Astrocyte of the spinal cord (primary cell): Measurements from ENCODE around the gene EIF3L.

Experiments used
- DNase-seq: peaks from one replicate; pipeline ENCODE4 v3.0.0; 2011; ENCODE audit warnings: low read depth, low spot score
- H3K4me3 ChIP-seq: 2 replicates; pipeline ENCODE4 v1.5.1; 2011; ENCODE audit warnings: low read depth, mild to moderate bottlenecking, low read length, moderate library complexity
- in situ Hi-C: cut with HindIII; loops from 2 replicates; pipeline ENCODE4 v1.10.0; 2017; ENCODE audit warnings: low sequenced_read_pairs
- TF ChIP-seq, protein P1 (sequence below): IDR thresholded peaks from 2 replicates; pipeline ENCODE4 v1.5.1; 2012; ENCODE audit warnings: low read depth, mild to moderate bottlenecking, low read length, inconsistent platforms

The EIF3L gene

DNA sequence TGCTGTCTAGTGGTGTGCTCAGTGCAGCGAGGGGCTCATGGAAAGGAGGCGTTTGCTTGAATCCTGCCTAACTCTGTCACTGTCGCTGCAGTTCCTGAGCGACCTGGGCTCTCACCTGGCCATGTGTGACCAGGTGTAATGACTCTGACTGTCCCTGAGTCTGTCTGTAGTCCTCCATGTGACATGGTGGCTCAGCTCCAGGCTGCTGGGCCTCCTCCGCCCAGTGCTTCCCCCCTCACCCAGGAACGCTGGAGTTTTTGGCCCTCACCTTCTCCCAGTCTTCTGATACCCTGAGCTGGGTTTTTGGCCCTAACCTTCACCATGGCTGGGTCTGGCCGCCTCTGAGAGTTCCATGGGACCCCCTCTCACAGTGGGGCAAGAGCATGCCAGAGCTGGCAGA lies 77.1 kb downstream of the EIF3L start:
- DNase-seq = no peak
- no peak overlapping the region for H3K4me3 ChIP-seq
- TF ChIP-seq, protein P1, sequence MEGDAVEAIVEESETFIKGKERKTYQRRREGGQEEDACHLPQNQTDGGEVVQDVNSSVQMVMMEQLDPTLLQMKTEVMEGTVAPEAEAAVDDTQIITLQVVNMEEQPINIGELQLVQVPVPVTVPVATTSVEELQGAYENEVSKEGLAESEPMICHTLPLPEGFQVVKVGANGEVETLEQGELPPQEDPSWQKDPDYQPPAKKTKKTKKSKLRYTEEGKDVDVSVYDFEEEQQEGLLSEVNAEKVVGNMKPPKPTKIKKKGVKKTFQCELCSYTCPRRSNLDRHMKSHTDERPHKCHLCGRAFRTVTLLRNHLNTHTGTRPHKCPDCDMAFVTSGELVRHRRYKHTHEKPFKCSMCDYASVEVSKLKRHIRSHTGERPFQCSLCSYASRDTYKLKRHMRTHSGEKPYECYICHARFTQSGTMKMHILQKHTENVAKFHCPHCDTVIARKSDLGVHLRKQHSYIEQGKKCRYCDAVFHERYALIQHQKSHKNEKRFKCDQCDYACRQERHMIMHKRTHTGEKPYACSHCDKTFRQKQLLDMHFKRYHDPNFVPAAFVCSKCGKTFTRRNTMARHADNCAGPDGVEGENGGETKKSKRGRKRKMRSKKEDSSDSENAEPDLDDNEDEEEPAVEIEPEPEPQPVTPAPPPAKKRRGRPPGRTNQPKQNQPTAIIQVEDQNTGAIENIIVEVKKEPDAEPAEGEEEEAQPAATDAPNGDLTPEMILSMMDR = no peak
- in situ Hi-C loops = no loop called here

GRCh38 chr22:37926771-37927636 lies 77.8 kb downstream of the EIF3L start:
- no peak for DNase-seq
- in situ Hi-C loops = no loop called here
- H3K4me3 ChIP-seq = no peak overlapping the region
- TF ChIP-seq, protein P1 = no peak

GRCh38 chr22:37927637-37927936 lies 78.4 kb downstream of the EIF3L start:
- TF ChIP-seq, protein P1 = no peak
- H3K4me3 ChIP-seq = no peak overlapping the region
- DNase-seq = no peak
- in situ Hi-C loops = no loop called here

DNA sequence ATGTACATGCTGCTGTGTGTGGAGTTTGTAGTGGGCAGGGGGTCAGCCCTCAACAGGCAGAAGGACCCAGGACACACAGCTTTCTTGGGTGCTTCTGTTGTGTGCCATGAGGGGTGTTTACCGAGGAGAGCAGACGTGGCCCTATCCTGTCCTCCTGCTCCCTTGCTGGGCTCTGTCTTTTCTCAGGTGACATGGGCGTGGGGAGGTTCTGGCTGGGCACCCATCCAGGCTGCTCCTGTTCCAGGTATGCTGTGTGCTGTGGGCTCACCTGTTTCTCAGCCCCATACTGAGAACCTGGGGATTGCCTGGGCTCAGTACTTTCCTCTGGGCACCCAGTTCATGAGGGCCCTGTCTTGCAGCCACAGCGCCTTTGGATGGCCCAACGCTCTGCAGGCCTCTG lies 80.2 kb downstream of the EIF3L start:
- in situ Hi-C loops = no loop called here
- no peak overlapping the region for H3K4me3 ChIP-seq
- TF ChIP-seq, protein P1 = no peak
- DNase-seq = no peak

DNA sequence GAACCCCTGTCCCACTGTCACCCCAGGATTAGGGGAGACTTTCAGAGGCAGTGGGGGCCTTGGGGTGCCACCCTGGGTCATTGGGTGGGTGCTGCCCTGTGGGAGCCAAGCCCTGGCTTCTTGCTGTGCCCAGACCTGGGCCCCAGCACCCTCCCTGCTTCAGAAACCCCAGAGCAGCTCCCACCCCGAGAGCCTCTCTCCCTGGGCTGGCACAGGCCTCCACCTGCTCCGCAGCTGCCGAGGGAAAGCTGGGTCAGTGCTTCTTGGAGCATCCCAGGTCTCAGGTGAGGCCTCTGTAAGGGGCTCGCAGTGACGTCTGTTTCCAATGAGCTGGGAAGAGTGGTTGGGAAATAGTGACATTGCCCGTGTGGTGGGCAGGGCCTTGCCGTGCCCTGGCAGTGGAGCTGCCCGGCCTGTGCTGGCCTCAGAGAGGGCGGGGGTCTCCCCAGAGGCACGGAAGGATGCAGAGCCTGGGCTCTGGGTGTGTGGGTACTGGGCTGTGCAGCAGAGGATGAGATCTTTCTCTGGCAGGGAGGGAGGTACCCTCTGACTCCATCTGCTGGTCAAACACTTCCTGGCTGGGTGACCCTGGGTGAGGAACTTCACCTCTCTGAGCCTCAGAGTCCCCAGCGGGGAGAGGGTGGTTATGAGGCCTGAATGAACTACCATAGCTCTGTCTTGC lies 81.2 kb downstream of the EIF3L start:
- no peak overlapping the region for H3K4me3 ChIP-seq
- in situ Hi-C loops = no loop called here
- DNase-seq = no peak
- TF ChIP-seq, protein P1 = peak; percentile 69

- in situ Hi-C loops = no loop called here
- TF ChIP-seq, protein P1 = no peak
- H3K4me3 ChIP-seq = no peak overlapping the region
- no peak for DNase-seq
Observed at GRCh38 chr22:37930952-37931440, 81.8 kb downstream of the EIF3L start.
